Measurements from ENCODE around the gene CIB4.

Gene CIB4

DNA sequence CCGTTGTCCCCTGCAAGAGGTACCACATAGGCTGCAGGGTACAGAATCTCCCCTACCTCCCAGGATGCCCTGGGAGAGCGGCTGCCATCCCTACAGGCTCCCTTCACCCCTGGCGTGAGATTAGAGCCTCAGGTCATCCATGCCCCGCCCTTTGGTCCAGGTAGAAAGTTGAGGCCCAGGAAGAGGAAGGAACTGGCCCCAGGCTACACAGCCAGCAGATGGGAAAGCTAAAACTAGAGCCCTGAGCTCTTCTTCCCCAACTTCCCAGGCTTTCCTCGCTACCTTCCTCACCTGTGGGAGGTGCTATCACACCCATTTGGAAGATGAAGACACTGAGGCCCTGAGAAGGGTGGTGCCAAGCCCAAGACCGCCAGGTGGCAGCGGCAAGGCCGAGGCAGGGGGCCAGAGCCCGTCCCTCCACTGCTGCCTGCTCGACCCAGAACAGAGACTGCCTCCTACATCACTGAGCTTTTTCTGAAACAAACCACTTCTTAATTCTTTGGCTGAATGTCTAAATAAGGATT lies 25.8 kb downstream of the CIB4 start:
- peaks cover 8% of the 10 kb centered on the region for H3K27me3 Mint-ChIP-seq
- no peak overlapping the region for H3K4me3 Mint-ChIP-seq
- no peak overlapping the region for H3K27ac Mint-ChIP-seq
- ATAC-seq = no peak
- H3K4me1 Mint-ChIP-seq = peaks cover 6% of the 10 kb centered on the region
- no peak for DNase-seq
- H3K9me3 Mint-ChIP-seq = no peaks in the 10 kb centered on the region
- H3K36me3 Mint-ChIP-seq (ENCODE audit: low read depth) = no peaks in the 10 kb centered on the region

- H3K9me3 Mint-ChIP-seq = no peaks in the 10 kb centered on the region
- no peaks in the 10 kb centered on the region for H3K36me3 Mint-ChIP-seq (ENCODE audit: low read depth)
- DNase-seq (no peak), ATAC-seq (no peak)
- H3K4me3 Mint-ChIP-seq = no peak overlapping the region
- H3K27ac Mint-ChIP-seq = no peak overlapping the region
- peaks cover 14% of the 10 kb centered on the region for H3K4me1 Mint-ChIP-seq
- H3K27me3 Mint-ChIP-seq = peaks cover 5% of the 10 kb centered on the region
Observed at GRCh38 chr2:26614216-26615138, 26.7 kb downstream of the CIB4 start.

DNA sequence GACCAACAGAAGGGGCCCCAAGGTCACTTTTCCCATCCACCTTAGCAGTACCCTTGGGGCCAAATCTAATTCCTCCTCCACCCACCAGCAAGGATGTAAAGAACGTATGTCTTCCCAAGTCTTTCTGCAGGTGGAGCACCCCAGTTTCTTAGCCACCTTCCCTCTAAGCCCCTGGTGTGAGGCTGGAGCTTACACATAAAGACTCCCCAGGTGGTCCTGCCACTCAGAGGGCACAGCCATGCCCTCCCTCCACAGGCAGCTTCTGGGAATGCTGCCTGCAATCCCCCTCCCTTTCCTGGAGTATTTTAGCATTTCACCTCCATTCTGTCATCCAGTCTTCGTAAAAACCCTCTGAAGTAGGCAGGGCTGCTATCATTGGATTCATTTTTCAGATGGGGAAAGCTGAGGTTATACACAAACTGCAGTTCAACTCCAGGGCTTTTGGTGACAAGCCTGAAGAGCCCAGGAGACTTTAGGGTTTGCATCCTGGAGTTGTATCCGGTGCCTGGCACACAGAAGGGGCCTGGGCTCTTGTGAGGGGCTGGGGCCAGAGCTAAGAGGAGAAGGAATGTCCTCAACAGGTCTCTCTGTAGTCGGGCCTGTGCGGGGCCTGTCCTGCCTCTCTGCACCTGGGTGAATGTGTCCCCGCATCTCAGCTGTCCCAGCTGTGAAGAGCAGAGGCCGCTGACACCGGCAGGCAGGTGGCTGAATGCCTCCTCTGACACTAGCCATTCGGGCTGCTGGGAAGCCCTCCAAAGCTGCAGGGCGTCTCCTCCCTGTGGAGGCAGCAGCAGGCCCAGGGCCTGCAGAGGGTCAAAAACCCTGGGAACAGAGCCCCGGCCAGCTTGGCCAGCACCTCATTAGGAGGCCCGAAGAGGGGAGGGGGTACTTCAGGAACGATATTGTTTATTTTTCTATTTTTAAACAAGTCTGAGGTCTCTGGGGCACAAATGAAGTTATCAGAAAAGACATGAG lies 27.6 kb downstream of the CIB4 start:
- no peaks in the 10 kb centered on the region for H3K36me3 Mint-ChIP-seq (ENCODE audit: low read depth)
- H3K4me3 Mint-ChIP-seq = no peak overlapping the region
- ATAC-seq (no peak), DNase-seq (no peak)
- H3K27me3 Mint-ChIP-seq = peaks cover 1% of the 10 kb centered on the region
- no peak overlapping the region for H3K27ac Mint-ChIP-seq
- H3K9me3 Mint-ChIP-seq = no peaks in the 10 kb centered on the region
- peaks cover 19% of the 10 kb centered on the region for H3K4me1 Mint-ChIP-seq

GRCh38 chr2:26612522-26613240 lies 28.5 kb downstream of the CIB4 start:
- no peak for DNase-seq
- no peak for ATAC-seq
- H3K36me3 Mint-ChIP-seq (ENCODE audit: low read depth) = no peaks in the 10 kb centered on the region

DNA sequence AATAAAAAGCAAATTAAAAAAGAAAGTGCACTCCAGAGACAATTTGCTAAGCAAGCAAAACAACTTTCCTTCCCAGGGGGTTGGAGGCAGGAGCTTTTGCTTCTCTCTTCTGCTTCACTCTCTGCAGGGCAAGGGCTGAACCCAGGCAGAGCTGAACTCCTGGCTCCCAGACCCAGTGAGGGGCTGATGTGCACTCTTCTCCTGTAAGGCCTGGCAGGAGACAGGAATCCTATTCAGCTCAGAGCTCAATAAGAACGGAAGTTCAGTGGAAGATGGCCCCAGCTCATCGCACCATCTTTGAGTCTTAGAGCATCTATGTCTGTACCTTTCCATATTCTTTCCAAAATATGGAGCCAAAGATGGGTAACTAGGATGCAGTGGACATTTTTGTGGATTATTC lies 29.1 kb downstream of the CIB4 start:
- H3K4me3 Mint-ChIP-seq = no peak overlapping the region
- no peaks in the 10 kb centered on the region for H3K36me3 Mint-ChIP-seq (ENCODE audit: low read depth)
- no peaks in the 10 kb centered on the region for H3K27me3 Mint-ChIP-seq
- H3K27ac Mint-ChIP-seq = no peak overlapping the region
- peaks cover 23% of the 10 kb centered on the region for H3K4me1 Mint-ChIP-seq
- ATAC-seq (no peak), DNase-seq (no peak)
- no peaks in the 10 kb centered on the region for H3K9me3 Mint-ChIP-seq

More at GRCh38 chr2:26612522-26613240, 28.5 kb downstream of the CIB4 start:
- Mint-ChIP-seq H3K27me3 (no peaks in the 10 kb centered on the region), H3K27ac (no peak overlapping the region), H3K4me3 (no peak overlapping the region), H3K9me3 (no peaks in the 10 kb centered on the region), H3K4me1 (peaks cover 23% of the 10 kb centered on the region)

DNA sequence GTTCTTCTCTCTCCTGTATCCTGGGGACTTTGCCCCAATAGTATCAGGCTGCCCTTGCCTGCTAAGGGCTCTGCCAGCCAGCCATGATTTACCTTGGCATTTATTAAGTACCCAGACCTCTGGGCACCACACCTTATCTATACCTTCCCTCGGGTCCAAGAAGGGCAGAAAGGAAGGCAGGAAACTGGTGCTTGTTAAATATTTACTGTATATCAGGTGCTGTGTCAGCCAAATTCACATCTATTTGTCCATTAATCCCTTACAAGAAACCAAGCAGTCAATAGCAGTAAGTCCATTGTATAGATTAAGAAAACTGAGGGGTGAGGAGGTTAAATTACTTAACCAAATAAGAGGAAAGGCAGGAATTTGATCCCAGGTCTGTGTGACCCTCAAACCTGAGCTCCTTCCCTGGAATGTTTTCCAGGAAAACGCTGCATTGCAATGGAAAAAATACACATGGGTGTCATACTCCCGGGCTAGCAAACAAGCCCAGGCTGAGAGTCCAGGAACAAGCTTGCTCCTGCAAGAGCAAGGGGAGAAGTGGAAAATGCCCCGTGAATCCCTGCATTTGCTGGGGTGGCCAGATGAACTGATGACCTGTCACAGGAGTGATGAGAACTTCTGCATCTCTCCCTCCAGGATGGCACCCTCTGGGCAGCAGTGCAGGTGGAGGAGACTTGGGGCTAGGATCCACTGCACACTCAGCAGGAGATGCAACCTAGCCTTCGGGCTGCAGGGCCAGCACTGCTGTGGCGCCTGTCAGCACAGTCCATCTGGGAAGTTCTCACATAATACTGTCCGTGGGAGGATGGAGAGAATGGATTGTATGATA lies 30.4 kb downstream of the CIB4 start:
- Mint-ChIP-seq H3K27me3 (no peaks in the 10 kb centered on the region), H3K9me3 (no peaks in the 10 kb centered on the region), H3K4me1 (peaks cover 23% of the 10 kb centered on the region), H3K4me3 (no peak overlapping the region), H3K27ac (no peak overlapping the region), H3K36me3 (ENCODE audit: low read depth) (no peaks in the 10 kb centered on the region)
- no peak for DNase-seq
- no peak for ATAC-seq

DNA sequence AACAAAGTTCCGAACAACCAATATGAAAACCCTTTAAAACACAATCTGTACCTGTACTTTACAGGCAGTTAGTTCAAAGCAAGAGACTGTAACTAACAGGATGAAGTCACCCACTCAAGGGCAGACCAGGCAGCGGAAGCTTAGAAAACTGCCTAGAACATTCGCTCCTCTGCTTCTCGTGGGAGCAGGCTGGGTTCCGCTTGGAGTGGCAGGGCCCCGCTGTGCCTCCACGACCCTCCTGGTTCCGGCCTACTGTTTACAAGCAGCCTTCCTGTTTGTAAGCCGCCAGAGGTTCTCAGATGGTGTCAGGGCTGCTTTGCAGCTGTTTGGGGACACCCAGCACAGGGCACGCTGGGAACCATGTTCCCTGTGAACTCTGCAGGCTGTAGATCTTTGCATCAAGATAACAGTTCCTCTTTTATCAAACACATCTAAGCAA lies 31.3 kb downstream of the CIB4 start:
- peaks cover 23% of the 10 kb centered on the region for H3K4me1 Mint-ChIP-seq
- H3K27me3 Mint-ChIP-seq = peaks cover 2% of the 10 kb centered on the region
- H3K9me3 Mint-ChIP-seq = no peaks in the 10 kb centered on the region
- no peak for DNase-seq
- H3K36me3 Mint-ChIP-seq (ENCODE audit: low read depth) = no peaks in the 10 kb centered on the region
- peak overlapping the region; percentile 24 for H3K4me3 Mint-ChIP-seq
- no peak for ATAC-seq
- H3K27ac Mint-ChIP-seq = no peak overlapping the region

- Mint-ChIP-seq H3K4me3 (no peak overlapping the region), H3K9me3 (no peaks in the 10 kb centered on the region), H3K27me3 (peaks cover 9% of the 10 kb centered on the region), H3K27ac (no peak overlapping the region), H3K36me3 (ENCODE audit: low read depth) (no peaks in the 10 kb centered on the region), H3K4me1 (peaks cover 23% of the 10 kb centered on the region)
- ATAC-seq = no peak
- no peak for DNase-seq
Observed at GRCh38 chr2:26609205-26609631, 31.9 kb downstream of the CIB4 start.

GRCh38 chr2:26608557-26608956 lies 32.6 kb downstream of the CIB4 start:
- Mint-ChIP-seq H3K27me3 (peaks cover 13% of the 10 kb centered on the region), H3K9me3 (no peaks in the 10 kb centered on the region), H3K4me3 (no peak overlapping the region), H3K36me3 (ENCODE audit: low read depth) (no peaks in the 10 kb centered on the region), H3K4me1 (peaks cover 23% of the 10 kb centered on the region), H3K27ac (no peak overlapping the region)
- no peak for DNase-seq
- ATAC-seq = peak; percentile 37

DNA sequence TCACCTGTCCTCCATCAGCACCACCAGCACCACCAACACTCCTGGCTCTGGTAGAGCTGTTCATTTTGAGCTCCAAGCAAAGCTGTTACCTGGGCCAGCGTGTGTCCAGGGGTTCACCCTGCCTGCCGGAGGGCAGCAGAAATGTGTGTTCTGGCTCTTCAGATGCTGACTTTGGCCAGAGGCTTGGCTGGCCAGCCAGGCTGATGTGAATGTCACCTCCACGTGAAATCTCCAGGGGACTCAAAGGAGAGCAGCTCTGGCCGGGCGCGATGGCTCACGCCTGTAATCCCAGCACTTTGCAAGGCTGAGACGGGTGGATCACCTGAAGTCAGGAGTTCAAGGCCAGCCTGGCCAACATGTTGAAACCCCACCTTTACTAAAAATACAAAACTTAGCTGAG lies 33.5 kb downstream of the CIB4 start:
- ATAC-seq (no peak), DNase-seq (no peak)
- Mint-ChIP-seq H3K4me3 (no peak overlapping the region), H3K36me3 (ENCODE audit: low read depth) (no peaks in the 10 kb centered on the region), H3K9me3 (no peaks in the 10 kb centered on the region), H3K4me1 (peaks cover 23% of the 10 kb centered on the region), H3K27ac (no peak overlapping the region), H3K27me3 (peaks cover 17% of the 10 kb centered on the region)

GRCh38 chr2:26606847-26607190 lies 34.3 kb downstream of the CIB4 start:
- no peak overlapping the region for H3K4me3 Mint-ChIP-seq
- H3K27ac Mint-ChIP-seq = no peak overlapping the region
- peaks cover 23% of the 10 kb centered on the region for H3K27me3 Mint-ChIP-seq
- peaks cover 23% of the 10 kb centered on the region for H3K4me1 Mint-ChIP-seq
- no peaks in the 10 kb centered on the region for H3K9me3 Mint-ChIP-seq
- H3K36me3 Mint-ChIP-seq (ENCODE audit: low read depth) = no peaks in the 10 kb centered on the region
- no peak for ATAC-seq
- DNase-seq = no peak

- Mint-ChIP-seq H3K27me3 (peaks cover 24% of the 10 kb centered on the region), H3K27ac (no peak overlapping the region), H3K4me3 (no peak overlapping the region), H3K36me3 (ENCODE audit: low read depth) (no peaks in the 10 kb centered on the region), H3K4me1 (peaks cover 23% of the 10 kb centered on the region), H3K9me3 (no peaks in the 10 kb centered on the region)
- DNase-seq (no peak), ATAC-seq (no peak)
Observed at GRCh38 chr2:26605999-26606846, 34.9 kb downstream of the CIB4 start.

All from activated naive CD8-positive, alpha-beta T cell treated with anti-CD3 and anti-CD28 coated beads, Interleukin-2, amount 50 U/mL, for 24 hours (primary cell).